ENCODE measurements around the gene CD164.

CD164 gene

DNA sequence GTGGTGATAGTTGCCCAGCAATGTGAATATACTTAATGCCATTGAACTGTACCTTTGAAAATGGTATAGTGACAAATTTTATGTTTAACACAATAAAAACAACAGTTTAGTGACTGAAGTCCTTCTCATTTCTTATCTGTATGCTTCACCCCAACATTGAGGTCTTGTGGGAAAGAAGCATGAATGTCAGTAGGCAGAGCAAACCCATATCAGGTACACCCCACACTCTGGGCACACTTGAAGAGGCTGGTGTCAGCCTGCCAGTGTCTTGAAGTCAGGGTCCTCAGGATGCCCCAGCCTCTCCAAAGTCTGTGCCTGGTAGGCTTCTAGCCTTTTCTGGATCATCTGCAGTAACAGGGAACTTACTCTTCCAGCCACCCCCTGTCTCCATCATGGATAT, 51.2 kb downstream of the CD164 start:
- no peak overlapping the region for H3K27ac ChIP-seq
- TF ChIP-seq, protein P1, sequence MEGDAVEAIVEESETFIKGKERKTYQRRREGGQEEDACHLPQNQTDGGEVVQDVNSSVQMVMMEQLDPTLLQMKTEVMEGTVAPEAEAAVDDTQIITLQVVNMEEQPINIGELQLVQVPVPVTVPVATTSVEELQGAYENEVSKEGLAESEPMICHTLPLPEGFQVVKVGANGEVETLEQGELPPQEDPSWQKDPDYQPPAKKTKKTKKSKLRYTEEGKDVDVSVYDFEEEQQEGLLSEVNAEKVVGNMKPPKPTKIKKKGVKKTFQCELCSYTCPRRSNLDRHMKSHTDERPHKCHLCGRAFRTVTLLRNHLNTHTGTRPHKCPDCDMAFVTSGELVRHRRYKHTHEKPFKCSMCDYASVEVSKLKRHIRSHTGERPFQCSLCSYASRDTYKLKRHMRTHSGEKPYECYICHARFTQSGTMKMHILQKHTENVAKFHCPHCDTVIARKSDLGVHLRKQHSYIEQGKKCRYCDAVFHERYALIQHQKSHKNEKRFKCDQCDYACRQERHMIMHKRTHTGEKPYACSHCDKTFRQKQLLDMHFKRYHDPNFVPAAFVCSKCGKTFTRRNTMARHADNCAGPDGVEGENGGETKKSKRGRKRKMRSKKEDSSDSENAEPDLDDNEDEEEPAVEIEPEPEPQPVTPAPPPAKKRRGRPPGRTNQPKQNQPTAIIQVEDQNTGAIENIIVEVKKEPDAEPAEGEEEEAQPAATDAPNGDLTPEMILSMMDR (conservative IDR thresholded peaks at IDR 0.05), result no peak
- no peak for TF ChIP-seq ZFX (IDR thresholded peaks at IDR 0.05)

DNA sequence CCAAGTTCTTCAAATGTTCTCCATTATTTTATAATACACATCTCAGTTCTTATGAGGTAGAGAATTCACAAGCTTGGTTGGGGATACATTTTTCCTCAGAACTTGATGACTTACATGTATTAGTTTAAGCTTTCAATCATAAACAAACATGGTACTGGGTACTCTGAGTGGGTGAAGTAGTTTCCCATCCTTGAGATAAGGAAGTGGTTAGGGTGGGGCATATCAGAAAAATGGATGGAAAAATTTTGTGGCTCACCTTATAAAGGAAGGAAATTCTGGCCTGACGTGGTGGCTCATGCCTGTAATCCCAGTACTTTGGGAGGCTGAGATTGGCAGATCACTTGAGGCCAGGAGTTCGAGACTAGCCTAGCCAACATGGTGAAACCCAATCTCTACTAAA, 52.0 kb downstream of the CD164 start:
- TF ChIP-seq ZFX (IDR thresholded peaks at IDR 0.05), result no peak
- TF ChIP-seq, protein P1 (conservative IDR thresholded peaks at IDR 0.05), result no peak
- H3K27ac ChIP-seq, result no peak overlapping the region

DNA sequence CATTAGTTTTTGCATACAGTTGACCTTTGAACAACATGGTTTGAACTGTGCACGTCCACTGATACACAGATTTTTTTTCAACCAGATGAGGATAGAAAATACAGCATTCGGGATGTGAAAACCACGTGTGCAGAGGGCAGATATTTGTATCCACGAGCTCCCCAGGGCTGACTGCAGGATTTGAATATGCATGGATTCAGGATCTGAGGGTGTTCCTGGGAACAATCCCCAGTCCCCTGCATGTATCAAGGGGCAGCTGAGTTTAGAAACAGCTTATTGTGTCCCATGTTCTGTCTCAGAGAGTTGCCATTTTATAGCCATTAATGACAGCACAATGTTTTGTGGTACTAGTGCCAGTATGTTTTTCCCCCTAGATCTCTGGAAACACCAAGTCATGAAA, 53.6 kb downstream of the CD164 start:
- no peak overlapping the region for H3K27ac ChIP-seq
- TF ChIP-seq, protein P1 (conservative IDR thresholded peaks at IDR 0.05), result no peak
- no peak for TF ChIP-seq ZFX (IDR thresholded peaks at IDR 0.05)

DNA sequence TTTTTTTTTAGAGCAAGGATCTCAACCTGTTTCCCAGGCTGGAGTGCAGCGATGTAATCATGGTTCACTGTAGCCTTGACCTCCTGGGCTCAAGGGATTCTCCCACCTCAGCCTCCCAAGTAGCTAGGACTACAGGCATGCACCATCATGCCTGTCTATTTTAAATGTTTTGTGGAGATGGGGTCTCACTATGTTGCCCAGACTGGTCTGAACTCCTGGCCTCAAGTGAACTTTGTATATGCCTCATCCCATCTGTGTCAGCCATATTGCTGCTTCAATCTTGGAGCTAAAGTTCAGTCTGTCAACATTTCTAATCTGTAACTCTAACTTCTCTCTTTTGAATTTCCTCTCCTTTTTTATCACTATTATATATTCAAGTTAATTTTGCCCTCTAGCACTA, 54.3 kb downstream of the CD164 start:
- TF ChIP-seq ZFX (IDR thresholded peaks at IDR 0.05), result no peak
- TF ChIP-seq, protein P1 (conservative IDR thresholded peaks at IDR 0.05), result no peak
- no peak overlapping the region for H3K27ac ChIP-seq

DNA sequence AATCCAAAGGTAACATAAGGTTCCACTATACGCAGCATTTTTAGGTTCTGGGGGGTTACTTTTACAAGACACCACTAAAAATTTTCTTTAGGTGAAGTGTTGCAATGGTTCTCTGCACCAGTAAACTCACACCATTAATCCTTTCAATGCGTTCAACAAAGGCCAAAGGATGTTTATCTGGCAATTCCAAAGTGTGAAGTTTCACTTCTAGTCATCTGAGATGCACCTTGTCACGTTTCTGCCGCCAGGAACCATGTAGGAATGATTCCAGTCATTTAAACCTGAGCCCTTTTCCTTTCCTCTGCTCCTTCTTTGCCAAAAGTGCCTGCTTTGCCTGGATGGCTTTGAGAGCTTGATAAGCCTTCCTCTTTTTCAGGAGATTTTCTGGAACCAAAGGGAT, 54.8 kb downstream of the CD164 start:
- no peak overlapping the region for H3K27ac ChIP-seq
- TF ChIP-seq ZFX (IDR thresholded peaks at IDR 0.05), result no peak
- TF ChIP-seq, protein P1 (conservative IDR thresholded peaks at IDR 0.05), result no peak

DNA sequence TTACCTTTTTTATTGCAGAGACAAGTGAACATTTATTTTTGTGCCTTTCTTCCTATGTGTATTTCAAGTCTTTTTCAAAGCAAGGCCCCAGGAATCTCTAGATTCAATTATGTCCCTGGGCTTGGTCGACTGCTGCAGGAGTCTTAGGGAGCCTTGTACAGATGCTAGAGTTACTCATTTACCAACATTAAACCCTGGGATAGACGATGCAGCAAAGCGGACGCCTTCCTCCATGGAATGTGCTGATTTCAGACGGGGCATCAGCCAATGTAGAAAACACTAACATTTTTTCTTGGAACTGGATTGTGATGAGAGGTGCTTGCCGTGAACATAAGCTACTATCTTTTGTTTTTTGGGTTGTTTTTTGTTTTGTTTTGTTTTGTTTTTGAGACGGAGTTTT, 55.9 kb downstream of the CD164 start:
- no peak overlapping the region for H3K27ac ChIP-seq
- no peak for TF ChIP-seq ZFX (IDR thresholded peaks at IDR 0.05)
- TF ChIP-seq, protein P1 (conservative IDR thresholded peaks at IDR 0.05), result no peak

DNA sequence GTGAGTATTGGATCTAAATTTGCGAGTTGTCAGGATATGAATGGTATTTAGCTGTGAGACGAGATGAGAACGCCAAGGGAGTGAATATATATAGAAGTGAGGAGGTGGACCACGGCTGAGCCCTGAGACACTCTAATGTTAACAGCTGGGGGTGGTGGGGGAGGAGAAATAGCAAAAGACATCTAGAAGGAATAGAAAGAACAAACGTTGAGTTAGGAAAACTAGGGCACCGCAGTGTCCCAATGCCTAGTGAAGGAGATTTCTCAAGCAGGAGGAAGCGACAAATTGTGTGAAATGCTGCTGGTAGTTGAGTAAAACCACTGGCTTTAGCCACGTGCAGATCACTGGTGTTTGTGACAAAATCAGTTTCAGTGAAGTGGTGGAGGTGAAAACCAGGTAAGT, 56.9 kb downstream of the CD164 start:
- H3K27ac ChIP-seq, result no peak overlapping the region
- TF ChIP-seq, protein P1 (conservative IDR thresholded peaks at IDR 0.05), result no peak
- TF ChIP-seq ZFX (IDR thresholded peaks at IDR 0.05), result no peak
